ENCODE measurements around the gene IER5L. TPM values are rescaled to one million over a fixed set of nuclear protein-coding genes. Genes with fewer than 3 reads are reported as not detected.
A peak's percentile ranks its signal among the peaks of the same experiment; 100 is the strongest.

Gene IER5L
- total and polyA plus RNA-seq, 4 donors, result 0.40 to 3.3 (median 2.5) TPM

DNA sequence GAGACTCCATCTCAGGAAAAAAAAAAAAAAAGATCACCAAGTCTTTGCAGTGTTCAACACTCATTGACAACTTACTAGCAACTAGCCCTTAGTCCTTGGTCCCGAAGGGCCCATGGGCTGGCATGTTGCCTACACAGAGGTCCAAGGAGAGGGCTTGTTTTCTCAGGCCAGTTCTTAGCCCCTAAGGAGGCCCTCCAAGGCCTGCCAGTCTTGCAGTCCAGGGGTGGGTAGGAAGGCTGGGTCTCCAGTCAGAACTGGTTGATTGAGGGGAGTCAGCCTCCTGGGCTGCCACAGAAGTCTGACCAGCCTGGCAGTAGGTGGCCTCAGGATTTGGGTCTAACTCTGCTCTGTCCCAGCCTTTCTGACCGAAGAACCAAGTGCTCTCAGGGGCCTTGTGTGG lies 32.7 kb downstream of the IER5L start:
- Histone ChIP-seq H3K9ac (ENCODE audit: low read depth in 1 of 2, low read length in 2 of 2) (no peak overlapping the region), H3K9me3 (ENCODE audit: control insufficient read depth in 4 of 4, low read length in 3 of 4) (no peaks in the 10 kb centered on the region), H3K27ac (ENCODE audit: low read depth in 1 of 2, low read length in 2 of 2) (peak overlapping the region; percentile 61 to 62), H3K27me3 (ENCODE audit: control insufficient read depth in 4 of 4, insufficient read depth in 4 of 4, low read length in 3 of 4) (no peaks in the 10 kb centered on the region), H3K4me3 (ENCODE audit: low read depth in 1 of 3, low read length in 3 of 3) (no peak overlapping the region), H3K4me1 (ENCODE audit: control insufficient read depth in 4 of 4, insufficient read depth in 4 of 4, low read length in 3 of 4) (peaks cover 7 to 44% (median 27%) of the 10 kb centered on the region in 4 donors), H3K36me3 (ENCODE audit: control insufficient read depth in 4 of 4, insufficient read depth in 3 of 4, low read depth in 1 of 4, low read length in 3 of 4) (peaks cover 6 to 23% (median 11%) of the 10 kb centered on the region in 4 donors)
- WGBS, result 87% methylated on average over 2 of the region's 2 CpGs
- no peak for DNase-seq (ENCODE audit: low spot score)
- TF ChIP-seq NR2F2 (IDR thresholded peaks at IDR 0.05), result no peak
- TF ChIP-seq HNF4A (conservative IDR thresholded peaks at IDR 0.05), result no peak
- TF ChIP-seq HNF4G (IDR thresholded peaks at IDR 0.05), result no peak
- no peak for TF ChIP-seq FOXA1 (IDR thresholded peaks at IDR 0.05)
- no peak for TF ChIP-seq SP1 (IDR thresholded peaks at IDR 0.05)
- TF ChIP-seq JUND (IDR thresholded peaks at IDR 0.05), result no peak
- no peak for TF ChIP-seq RXRA (IDR thresholded peaks at IDR 0.05)
- no peak for TF ChIP-seq FOXA2 (IDR thresholded peaks at IDR 0.05)
- TF ChIP-seq, protein P1, sequence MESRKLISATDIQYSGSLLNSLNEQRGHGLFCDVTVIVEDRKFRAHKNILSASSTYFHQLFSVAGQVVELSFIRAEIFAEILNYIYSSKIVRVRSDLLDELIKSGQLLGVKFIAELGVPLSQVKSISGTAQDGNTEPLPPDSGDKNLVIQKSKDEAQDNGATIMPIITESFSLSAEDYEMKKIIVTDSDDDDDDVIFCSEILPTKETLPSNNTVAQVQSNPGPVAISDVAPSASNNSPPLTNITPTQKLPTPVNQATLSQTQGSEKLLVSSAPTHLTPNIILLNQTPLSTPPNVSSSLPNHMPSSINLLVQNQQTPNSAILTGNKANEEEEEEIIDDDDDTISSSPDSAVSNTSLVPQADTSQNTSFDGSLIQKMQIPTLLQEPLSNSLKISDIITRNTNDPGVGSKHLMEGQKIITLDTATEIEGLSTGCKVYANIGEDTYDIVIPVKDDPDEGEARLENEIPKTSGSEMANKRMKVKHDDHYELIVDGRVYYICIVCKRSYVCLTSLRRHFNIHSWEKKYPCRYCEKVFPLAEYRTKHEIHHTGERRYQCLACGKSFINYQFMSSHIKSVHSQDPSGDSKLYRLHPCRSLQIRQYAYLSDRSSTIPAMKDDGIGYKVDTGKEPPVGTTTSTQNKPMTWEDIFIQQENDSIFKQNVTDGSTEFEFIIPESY (IDR thresholded peaks at IDR 0.05), result no peak
- TF ChIP-seq, protein P2, sequence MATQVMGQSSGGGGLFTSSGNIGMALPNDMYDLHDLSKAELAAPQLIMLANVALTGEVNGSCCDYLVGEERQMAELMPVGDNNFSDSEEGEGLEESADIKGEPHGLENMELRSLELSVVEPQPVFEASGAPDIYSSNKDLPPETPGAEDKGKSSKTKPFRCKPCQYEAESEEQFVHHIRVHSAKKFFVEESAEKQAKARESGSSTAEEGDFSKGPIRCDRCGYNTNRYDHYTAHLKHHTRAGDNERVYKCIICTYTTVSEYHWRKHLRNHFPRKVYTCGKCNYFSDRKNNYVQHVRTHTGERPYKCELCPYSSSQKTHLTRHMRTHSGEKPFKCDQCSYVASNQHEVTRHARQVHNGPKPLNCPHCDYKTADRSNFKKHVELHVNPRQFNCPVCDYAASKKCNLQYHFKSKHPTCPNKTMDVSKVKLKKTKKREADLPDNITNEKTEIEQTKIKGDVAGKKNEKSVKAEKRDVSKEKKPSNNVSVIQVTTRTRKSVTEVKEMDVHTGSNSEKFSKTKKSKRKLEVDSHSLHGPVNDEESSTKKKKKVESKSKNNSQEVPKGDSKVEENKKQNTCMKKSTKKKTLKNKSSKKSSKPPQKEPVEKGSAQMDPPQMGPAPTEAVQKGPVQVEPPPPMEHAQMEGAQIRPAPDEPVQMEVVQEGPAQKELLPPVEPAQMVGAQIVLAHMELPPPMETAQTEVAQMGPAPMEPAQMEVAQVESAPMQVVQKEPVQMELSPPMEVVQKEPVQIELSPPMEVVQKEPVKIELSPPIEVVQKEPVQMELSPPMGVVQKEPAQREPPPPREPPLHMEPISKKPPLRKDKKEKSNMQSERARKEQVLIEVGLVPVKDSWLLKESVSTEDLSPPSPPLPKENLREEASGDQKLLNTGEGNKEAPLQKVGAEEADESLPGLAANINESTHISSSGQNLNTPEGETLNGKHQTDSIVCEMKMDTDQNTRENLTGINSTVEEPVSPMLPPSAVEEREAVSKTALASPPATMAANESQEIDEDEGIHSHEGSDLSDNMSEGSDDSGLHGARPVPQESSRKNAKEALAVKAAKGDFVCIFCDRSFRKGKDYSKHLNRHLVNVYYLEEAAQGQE (IDR thresholded peaks at IDR 0.05), result no peak
- TF ChIP-seq, protein P3, sequence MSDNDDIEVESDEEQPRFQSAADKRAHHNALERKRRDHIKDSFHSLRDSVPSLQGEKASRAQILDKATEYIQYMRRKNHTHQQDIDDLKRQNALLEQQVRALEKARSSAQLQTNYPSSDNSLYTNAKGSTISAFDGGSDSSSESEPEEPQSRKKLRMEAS (IDR thresholded peaks at IDR 0.05), result no peak
- TF ChIP-seq RAD21 (IDR thresholded peaks at IDR 0.05), result no peak
- TF ChIP-seq, protein P4, sequence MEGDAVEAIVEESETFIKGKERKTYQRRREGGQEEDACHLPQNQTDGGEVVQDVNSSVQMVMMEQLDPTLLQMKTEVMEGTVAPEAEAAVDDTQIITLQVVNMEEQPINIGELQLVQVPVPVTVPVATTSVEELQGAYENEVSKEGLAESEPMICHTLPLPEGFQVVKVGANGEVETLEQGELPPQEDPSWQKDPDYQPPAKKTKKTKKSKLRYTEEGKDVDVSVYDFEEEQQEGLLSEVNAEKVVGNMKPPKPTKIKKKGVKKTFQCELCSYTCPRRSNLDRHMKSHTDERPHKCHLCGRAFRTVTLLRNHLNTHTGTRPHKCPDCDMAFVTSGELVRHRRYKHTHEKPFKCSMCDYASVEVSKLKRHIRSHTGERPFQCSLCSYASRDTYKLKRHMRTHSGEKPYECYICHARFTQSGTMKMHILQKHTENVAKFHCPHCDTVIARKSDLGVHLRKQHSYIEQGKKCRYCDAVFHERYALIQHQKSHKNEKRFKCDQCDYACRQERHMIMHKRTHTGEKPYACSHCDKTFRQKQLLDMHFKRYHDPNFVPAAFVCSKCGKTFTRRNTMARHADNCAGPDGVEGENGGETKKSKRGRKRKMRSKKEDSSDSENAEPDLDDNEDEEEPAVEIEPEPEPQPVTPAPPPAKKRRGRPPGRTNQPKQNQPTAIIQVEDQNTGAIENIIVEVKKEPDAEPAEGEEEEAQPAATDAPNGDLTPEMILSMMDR (IDR thresholded peaks at IDR 0.05; ENCODE audit: low read depth, low read length, missing input control), result no peak
- no peak for TF ChIP-seq GABPA (IDR thresholded peaks at IDR 0.05 in 1 of 2, conservative IDR thresholded peaks at IDR 0.05 in 1 of 2)
- TF ChIP-seq EGR1 (IDR thresholded peaks at IDR 0.05; ENCODE audit: low read depth in 2 of 2), result no peak
- no peak for TF ChIP-seq TAF1 (conservative IDR thresholded peaks at IDR 0.05)
- TF ChIP-seq, protein P5, sequence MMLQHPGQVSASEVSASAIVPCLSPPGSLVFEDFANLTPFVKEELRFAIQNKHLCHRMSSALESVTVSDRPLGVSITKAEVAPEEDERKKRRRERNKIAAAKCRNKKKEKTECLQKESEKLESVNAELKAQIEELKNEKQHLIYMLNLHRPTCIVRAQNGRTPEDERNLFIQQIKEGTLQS (IDR thresholded peaks at IDR 0.05), result no peak
- TF ChIP-seq YY1 (IDR thresholded peaks at IDR 0.05), result no peak

Data from liver (tissue), 9 donors.